ENCODE data around the gene EEFSEC.

EEFSEC gene

DNA sequence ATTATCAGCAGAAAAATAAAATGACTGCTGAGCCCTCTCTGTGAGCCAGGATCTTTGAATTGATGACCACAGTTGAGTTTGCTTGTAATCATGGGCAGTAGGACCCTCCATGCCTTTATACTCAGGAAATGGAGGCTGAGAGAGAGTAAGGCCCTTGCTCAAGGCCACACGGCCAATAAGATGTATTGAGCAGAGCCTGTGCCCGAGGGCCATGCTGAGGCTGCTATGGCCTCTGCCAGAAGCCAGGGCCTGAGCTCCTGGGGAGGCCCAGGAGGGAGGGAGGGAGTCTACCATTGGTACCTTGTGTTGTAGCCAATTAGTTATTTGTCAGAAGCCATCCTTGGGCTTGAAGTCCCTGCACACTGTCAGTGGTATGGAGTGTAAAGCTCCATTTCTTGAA is 162.0 kb downstream of the EEFSEC start:
- no peak overlapping the region for H2AFZ ChIP-seq (ENCODE audit: low read length)
- no peaks in the 10 kb centered on the region for H4K20me1 ChIP-seq (ENCODE audit: insufficient read depth, low read length)
- no peak overlapping the region for H3K27ac ChIP-seq (ENCODE audit: low read length)
- no peak overlapping the region for H3K9ac ChIP-seq (ENCODE audit: low read length)
- no peaks in the 10 kb centered on the region for H3K9me2 ChIP-seq (replicated peaks; ENCODE audit: insufficient read depth, low read length)
- TF ChIP-seq EZH2 (optimal IDR thresholded peaks at IDR 0.05; ENCODE audit: low read depth, low read length) (no peak), EZH2phosphoT487 (IDR thresholded peaks at IDR 0.05; ENCODE audit: low read length) (no peak)
- TF ChIP-seq, protein P1, sequence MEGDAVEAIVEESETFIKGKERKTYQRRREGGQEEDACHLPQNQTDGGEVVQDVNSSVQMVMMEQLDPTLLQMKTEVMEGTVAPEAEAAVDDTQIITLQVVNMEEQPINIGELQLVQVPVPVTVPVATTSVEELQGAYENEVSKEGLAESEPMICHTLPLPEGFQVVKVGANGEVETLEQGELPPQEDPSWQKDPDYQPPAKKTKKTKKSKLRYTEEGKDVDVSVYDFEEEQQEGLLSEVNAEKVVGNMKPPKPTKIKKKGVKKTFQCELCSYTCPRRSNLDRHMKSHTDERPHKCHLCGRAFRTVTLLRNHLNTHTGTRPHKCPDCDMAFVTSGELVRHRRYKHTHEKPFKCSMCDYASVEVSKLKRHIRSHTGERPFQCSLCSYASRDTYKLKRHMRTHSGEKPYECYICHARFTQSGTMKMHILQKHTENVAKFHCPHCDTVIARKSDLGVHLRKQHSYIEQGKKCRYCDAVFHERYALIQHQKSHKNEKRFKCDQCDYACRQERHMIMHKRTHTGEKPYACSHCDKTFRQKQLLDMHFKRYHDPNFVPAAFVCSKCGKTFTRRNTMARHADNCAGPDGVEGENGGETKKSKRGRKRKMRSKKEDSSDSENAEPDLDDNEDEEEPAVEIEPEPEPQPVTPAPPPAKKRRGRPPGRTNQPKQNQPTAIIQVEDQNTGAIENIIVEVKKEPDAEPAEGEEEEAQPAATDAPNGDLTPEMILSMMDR (IDR thresholded peaks at IDR 0.05; ENCODE audit: low read length): no peak
- no peaks in the 10 kb centered on the region for H3K36me3 ChIP-seq (replicated peaks; ENCODE audit: insufficient read depth, low read length)
- H3K79me2 ChIP-seq (ENCODE audit: low read length): no peaks in the 10 kb centered on the region
- H3K9me3 ChIP-seq (replicated peaks; ENCODE audit: insufficient read depth, low read length): no peaks in the 10 kb centered on the region
- H3F3A ChIP-seq (ENCODE audit: insufficient read depth, low read length): no peaks in the 10 kb centered on the region
- H3K4me1 ChIP-seq (ENCODE audit: low read length): no peaks in the 10 kb centered on the region
- no peaks in the 10 kb centered on the region for H3K27me3 ChIP-seq (replicated peaks; ENCODE audit: insufficient read depth, low read length)
- no peak overlapping the region for H3K4me2 ChIP-seq (ENCODE audit: low read depth, low read length)
- DNase-seq: no peak
- no peak overlapping the region for H3K4me3 ChIP-seq (ENCODE audit: low read length)

DNA sequence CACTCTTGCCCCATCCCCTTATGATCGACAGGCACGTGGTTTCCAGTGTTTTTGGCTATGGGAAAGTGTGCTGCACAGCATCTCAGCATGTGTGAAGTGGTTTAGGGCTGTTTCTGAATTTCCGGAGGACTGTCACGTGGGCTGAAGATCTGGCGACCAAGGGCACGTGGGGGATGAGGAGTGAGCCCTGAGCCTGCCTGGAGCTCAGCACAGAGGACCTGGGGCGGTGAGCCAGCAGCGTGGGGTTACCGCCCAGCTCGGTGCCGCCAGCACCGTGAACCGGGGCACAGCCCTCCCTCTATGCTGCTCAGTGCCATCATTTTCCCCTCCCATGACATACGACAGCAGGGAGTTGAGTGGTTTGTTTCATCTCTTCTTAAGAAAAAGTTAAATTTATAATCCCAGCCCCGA is 163.2 kb downstream of the EEFSEC start:
- Histone ChIP-seq H3K9me3 (replicated peaks; ENCODE audit: insufficient read depth, low read length) (no peaks in the 10 kb centered on the region), H3K79me2 (ENCODE audit: low read length) (no peaks in the 10 kb centered on the region), H2AFZ (ENCODE audit: low read length) (no peak overlapping the region), H3K27me3 (replicated peaks; ENCODE audit: insufficient read depth, low read length) (no peaks in the 10 kb centered on the region), H4K20me1 (ENCODE audit: insufficient read depth, low read length) (no peaks in the 10 kb centered on the region), H3F3A (ENCODE audit: insufficient read depth, low read length) (no peaks in the 10 kb centered on the region), H3K9ac (ENCODE audit: low read length) (no peak overlapping the region), H3K27ac (ENCODE audit: low read length) (no peak overlapping the region), H3K36me3 (replicated peaks; ENCODE audit: insufficient read depth, low read length) (no peaks in the 10 kb centered on the region), H3K4me2 (ENCODE audit: low read depth, low read length) (no peak overlapping the region), H3K4me1 (ENCODE audit: low read length) (no peaks in the 10 kb centered on the region), H3K9me2 (replicated peaks; ENCODE audit: insufficient read depth, low read length) (no peaks in the 10 kb centered on the region), H3K4me3 (ENCODE audit: low read length) (no peak overlapping the region)
- no peak for DNase-seq
- TF ChIP-seq EZH2 (optimal IDR thresholded peaks at IDR 0.05; ENCODE audit: low read depth, low read length) (no peak), EZH2phosphoT487 (IDR thresholded peaks at IDR 0.05; ENCODE audit: low read length) (no peak)
- TF ChIP-seq, protein P1 (IDR thresholded peaks at IDR 0.05; ENCODE audit: low read length): no peak

DNA sequence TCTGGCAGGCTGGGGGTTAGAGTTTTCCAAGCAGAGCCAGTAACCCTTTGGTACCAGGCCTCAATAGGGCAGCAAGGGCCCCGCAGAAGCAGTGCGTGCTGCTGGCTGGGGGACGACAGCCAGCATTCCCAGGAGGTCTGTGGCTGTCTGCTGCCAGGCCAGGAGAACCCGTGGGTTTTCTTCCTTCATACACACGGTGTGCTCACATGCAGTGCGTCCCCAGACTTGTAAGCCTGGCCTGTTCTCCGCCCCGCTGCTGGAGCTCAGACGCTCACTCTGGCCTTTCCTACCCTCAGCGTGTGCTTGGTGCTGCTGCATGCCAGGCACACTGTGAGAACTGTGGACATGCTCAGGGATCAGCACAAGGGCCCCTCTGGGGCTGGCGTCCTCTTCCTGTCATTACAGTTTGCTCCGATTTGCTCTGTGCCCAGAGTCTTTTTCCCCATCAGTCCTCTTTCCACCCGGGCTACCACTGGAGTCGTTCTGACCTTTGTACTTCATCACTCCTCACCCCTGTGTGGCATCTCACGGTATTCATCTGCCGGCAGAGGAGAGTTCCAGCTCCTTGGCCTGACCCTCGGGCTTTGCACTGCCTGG is 163.9 kb downstream of the EEFSEC start:
- Histone ChIP-seq H3K79me2 (ENCODE audit: low read length) (no peaks in the 10 kb centered on the region), H4K20me1 (ENCODE audit: insufficient read depth, low read length) (no peaks in the 10 kb centered on the region), H3K27ac (ENCODE audit: low read length) (no peak overlapping the region), H3K9ac (ENCODE audit: low read length) (no peak overlapping the region), H3K9me2 (replicated peaks; ENCODE audit: insufficient read depth, low read length) (no peaks in the 10 kb centered on the region), H3K27me3 (replicated peaks; ENCODE audit: insufficient read depth, low read length) (no peaks in the 10 kb centered on the region), H3K9me3 (replicated peaks; ENCODE audit: insufficient read depth, low read length) (no peaks in the 10 kb centered on the region), H3K4me1 (ENCODE audit: low read length) (no peaks in the 10 kb centered on the region), H3K36me3 (replicated peaks; ENCODE audit: insufficient read depth, low read length) (no peaks in the 10 kb centered on the region), H3K4me3 (ENCODE audit: low read length) (no peak overlapping the region), H3K4me2 (ENCODE audit: low read depth, low read length) (no peak overlapping the region), H2AFZ (ENCODE audit: low read length) (no peak overlapping the region), H3F3A (ENCODE audit: insufficient read depth, low read length) (no peaks in the 10 kb centered on the region)
- no peak for DNase-seq
- TF ChIP-seq EZH2phosphoT487 (IDR thresholded peaks at IDR 0.05; ENCODE audit: low read length) (no peak), EZH2 (optimal IDR thresholded peaks at IDR 0.05; ENCODE audit: low read depth, low read length) (no peak)
- TF ChIP-seq, protein P1 (IDR thresholded peaks at IDR 0.05; ENCODE audit: low read length): no peak

Measured in MM.1S (cell line).